WTC11 (cell line): Measurements from ENCODE around the gene EPX.

ENCODE experiments used
- ATF1 ChIP-seq: sonication (generic); formaldehyde crosslinking; IDR thresholded peaks from 2 replicates; pipeline ENCODE4 v1.8.1; 2023; ENCODE audit warnings: mild to moderate bottlenecking, moderate library complexity, missing genetic modification reagents
- ATF2 ChIP-seq: sonication (generic); formaldehyde crosslinking; IDR thresholded peaks from 2 replicates; pipeline ENCODE4 v1.8.1; 2022; ENCODE audit warnings: low read depth, missing genetic modification reagents, borderline replicate concordance
- CREB1 ChIP-seq: sonication (generic); formaldehyde crosslinking; IDR thresholded peaks from 2 replicates; pipeline ENCODE4 v1.8.0; 2023; ENCODE audit warnings: mild to moderate bottlenecking, missing genetic modification reagents
- CTCF ChIP-seq: fragments of 200-600 bp; IDR thresholded peaks from 2 replicates; pipeline ENCODE4 v1.8.0; 2022; ENCODE audit warnings: antibody characterized with exemption
- FOXK1 ChIP-seq: sonication (generic); formaldehyde crosslinking; IDR thresholded peaks from 2 replicates; pipeline ENCODE4 v1.8.0; 2022; ENCODE audit warnings: mild to moderate bottlenecking, moderate library complexity, missing genetic modification reagents
- MXD4 ChIP-seq: fragments of 250-450 bp; sonication (Bioruptor Pico); IDR thresholded peaks from 2 replicates; pipeline ENCODE4 v1.8.0; 2021; ENCODE audit warnings: mild to moderate bottlenecking, moderate library complexity, borderline replicate concordance
- MYBL2 ChIP-seq: sonication (generic); formaldehyde crosslinking; IDR thresholded peaks from 2 replicates; pipeline ENCODE4 v1.8.1; 2023; ENCODE audit warnings: mild to moderate bottlenecking, moderate library complexity, missing genetic modification reagents
- RELA ChIP-seq: sonication (generic); formaldehyde crosslinking; IDR thresholded peaks from 2 replicates; pipeline ENCODE4 v1.8.1; 2022; ENCODE audit warnings: missing genetic modification reagents, mild to moderate bottlenecking, borderline replicate concordance
- TEAD4 ChIP-seq: sonication (generic); formaldehyde crosslinking; IDR thresholded peaks from 2 replicates; pipeline ENCODE4 v1.8.0; 2022; ENCODE audit warnings: mild to moderate bottlenecking, missing genetic modification reagents
- ZNF263 ChIP-seq: sonication (generic); formaldehyde crosslinking; IDR thresholded peaks from 2 replicates; pipeline ENCODE4 v1.8.1; 2022; ENCODE audit warnings: low read depth, mild to moderate bottlenecking, moderate library complexity, missing genetic modification reagents
- ZNF281 ChIP-seq: sonication (generic); formaldehyde crosslinking; IDR thresholded peaks from 2 replicates; pipeline ENCODE4 v1.8.0; 2023; ENCODE audit warnings: mild to moderate bottlenecking, missing genetic modification reagents
- TF ChIP-seq, protein P1 (sequence below): sonication (generic); formaldehyde crosslinking; IDR thresholded peaks from 2 replicates; pipeline ENCODE4 v1.8.1; 2022; ENCODE audit warnings: low read depth, mild to moderate bottlenecking, moderate library complexity, missing genetic modification reagents, borderline replicate concordance
- TF ChIP-seq, protein P2 (sequence below): sonication (generic); formaldehyde crosslinking; IDR thresholded peaks from 2 replicates; pipeline ENCODE4 v1.8.0; 2022; ENCODE audit warnings: mild to moderate bottlenecking, missing genetic modification reagents

DNA sequence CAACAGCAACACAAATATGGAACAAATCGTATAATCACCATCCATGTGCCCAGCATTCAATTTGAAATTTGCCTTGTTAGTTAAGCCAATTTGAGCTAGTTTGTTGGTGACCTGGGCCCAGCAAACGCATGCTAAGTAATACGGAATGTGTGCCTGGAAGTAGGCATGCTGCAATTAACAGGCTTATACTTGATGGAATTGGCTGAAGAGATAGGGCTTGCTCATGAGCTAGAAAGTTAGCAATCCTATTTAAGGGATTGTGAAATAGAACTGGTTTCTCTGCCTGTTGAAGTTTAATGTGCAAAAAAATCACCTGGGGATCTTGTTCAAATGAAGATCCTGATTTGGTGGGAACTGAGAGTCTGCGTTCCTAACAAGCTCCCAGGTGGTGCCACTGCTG, 37.4 kb downstream of the EPX start:
- TF ChIP-seq CTCF (no peak), MXD4 (CRISPR knock-in tag) (no peak), MYBL2 (CRISPR knock-in tag) (no peak), ATF2 (CRISPR knock-in tag) (no peak), ATF1 (CRISPR knock-in tag) (no peak), RELA (CRISPR knock-in tag) (no peak), ZNF263 (no peak), CREB1 (CRISPR knock-in tag) (no peak), ZNF281 (CRISPR knock-in tag) (no peak), TEAD4 (CRISPR knock-in tag) (no peak), FOXK1 (no peak)
- TF ChIP-seq, protein P1, sequence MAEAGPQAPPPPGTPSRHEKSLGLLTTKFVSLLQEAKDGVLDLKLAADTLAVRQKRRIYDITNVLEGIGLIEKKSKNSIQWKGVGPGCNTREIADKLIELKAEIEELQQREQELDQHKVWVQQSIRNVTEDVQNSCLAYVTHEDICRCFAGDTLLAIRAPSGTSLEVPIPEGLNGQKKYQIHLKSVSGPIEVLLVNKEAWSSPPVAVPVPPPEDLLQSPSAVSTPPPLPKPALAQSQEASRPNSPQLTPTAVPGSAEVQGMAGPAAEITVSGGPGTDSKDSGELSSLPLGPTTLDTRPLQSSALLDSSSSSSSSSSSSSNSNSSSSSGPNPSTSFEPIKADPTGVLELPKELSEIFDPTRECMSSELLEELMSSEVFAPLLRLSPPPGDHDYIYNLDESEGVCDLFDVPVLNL (CRISPR knock-in tag): no peak
- TF ChIP-seq, protein P2, sequence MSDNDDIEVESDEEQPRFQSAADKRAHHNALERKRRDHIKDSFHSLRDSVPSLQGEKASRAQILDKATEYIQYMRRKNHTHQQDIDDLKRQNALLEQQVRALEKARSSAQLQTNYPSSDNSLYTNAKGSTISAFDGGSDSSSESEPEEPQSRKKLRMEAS (CRISPR knock-in tag): no peak
